Stimulated activated CD4-positive, alpha-beta T cell treated with anti-CD3 and anti-CD28 coated beads, Interleukin-4, amount 100 ng/mL, for 48 hours (primary cell): Measurements from ENCODE around the gene SH3YL1.

Experiments used
- DNase-seq, 2 donors: peaks; one replicate each; pipeline ENCODE4 v3.0.0-alpha.2; 2020; ENCODE audit warnings: low read depth in 2 of 2

The SH3YL1 gene

DNA sequence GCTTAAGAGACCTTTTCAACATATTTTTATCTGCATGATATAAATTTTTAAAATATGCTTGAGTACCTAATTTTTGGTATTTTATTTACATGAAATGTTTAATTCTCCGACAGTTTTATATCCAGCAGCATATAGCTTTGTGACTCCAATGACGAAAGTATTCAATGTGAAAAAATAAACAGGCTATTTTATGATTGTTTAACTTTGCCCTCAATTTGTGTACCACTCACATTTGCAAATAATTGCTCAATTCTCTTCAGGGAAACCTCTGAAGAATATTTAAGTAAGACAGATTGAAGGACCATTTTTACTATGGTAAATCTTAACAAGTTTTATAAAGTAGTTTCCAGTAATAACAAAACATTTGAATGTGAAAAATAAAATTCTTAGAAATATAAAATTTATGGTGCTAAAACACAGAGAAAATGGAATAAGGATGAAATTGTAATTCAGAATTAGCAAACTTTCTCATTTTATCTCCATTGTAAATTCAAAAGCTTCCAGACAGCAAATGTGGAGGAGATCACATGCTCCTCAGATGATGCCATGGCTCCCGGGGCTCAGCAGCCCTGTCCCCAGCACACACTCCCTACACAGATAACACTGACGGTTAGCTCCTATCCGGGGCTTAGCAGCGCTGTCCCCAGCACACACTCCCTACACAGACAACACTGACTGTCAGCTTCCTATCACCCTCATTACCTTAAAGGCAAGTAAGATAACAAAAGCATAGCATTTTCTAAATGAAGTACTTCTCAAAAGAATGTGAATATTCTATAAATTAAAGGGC, 39.7 kb downstream of the SH3YL1 start:
- DNase-seq, result no peak

DNA sequence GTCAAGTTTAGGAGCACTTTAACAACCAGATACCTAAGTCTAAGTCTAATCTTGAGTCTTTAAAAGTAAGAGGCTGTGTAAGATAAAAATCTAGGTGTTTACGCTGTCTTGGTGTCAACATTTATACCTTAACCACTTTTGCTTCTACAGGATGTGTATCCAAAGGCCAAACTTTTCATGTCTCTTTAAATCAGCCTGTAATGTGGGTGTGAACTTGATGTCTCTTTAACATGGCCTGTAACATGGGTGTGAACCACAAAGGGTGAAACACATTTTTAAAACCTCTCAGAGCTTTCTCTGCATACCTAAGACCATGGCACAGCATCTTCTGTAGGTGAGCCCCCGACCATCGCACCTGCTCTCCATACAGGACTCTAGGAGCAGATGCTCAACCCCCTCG, 40.4 kb downstream of the SH3YL1 start:
- no peak for DNase-seq

DNA sequence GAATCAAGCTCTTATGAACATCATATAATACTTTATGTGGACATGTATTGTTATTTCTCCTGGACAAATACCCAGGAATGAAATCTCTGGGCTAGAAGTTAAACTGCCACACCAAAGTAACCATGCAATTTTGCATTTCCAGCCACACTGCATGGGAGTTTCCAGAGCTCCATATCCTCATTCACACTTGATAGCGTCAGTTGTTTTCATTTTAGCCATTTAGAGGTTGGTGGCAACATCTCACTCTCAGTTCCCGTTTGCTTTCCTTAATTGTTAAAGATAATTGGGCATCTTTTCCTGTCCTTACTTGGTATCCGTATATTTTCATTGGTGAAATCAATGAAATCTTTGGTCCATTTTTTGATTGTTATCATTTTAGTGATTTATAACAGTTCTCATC, 47.8 kb downstream of the SH3YL1 start:
- no peak for DNase-seq

DNA sequence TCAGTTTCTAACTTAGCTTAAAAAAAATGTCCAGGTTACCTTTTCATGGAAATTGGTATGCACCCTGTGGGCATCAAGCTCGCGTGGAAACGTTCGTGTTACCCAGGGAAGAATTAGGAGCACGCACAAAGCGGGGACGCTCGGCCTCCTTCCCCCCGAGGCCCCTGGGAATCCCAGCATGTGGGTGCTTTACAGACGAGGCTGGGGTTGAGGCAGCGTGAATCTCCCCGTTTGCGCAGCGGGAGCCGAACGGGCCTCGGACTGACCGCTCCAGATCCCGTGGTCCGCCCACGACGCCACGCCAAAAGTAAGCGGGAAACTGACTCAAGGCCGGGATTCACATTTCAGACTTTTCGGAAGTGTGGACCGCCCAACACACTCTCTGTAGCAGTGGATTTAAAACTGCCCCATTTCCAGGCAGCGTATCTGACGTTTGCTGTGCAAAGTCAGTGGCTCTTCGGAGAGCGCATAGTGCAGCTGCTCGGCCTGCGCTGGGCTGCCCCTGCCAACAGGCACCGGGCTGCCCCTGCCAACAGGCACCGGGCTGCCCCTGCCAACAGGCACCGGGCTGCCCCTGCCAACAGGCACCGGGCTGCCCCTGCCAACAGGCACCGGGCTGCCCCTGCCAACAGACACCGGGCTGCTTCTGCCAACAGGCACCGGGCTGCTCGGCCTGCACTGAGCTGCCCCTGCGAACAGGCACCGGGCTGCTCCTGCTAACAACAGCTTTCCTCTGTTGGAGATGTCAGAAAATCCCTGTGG, 49.7 kb downstream of the SH3YL1 start:
- no peak for DNase-seq

DNA sequence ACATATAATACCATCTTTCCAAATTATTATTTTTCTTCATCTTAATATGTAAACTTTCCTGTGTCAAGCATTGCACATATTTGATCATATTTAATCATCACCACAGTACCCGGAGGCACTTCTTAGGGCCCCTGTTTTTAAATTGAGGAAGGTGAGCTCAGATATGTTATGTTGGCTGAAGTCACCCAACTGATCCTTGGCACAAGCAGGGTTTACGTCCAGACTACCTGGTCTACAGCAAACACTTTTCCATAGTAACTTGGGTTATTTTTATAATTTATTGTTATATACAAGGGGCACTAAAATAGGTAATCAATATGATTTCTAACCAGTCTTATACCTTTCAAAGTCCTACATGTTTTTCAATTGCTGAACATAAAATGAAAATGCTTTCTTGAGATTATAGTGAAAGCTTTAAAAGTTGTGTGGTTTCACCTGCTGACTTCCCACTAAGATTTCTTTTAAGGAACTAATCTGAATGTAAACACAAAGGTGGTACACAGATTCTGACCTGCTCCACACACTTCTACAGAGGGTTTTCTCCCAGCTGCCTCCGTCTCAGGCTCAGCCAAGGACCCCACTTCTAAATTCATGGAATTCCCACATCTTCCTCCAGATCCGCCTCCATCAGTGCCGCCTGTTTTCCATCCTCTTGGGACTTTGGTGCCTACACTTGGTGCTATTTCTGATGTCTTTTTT, 52.2 kb downstream of the SH3YL1 start:
- DNase-seq, result no peak

DNA sequence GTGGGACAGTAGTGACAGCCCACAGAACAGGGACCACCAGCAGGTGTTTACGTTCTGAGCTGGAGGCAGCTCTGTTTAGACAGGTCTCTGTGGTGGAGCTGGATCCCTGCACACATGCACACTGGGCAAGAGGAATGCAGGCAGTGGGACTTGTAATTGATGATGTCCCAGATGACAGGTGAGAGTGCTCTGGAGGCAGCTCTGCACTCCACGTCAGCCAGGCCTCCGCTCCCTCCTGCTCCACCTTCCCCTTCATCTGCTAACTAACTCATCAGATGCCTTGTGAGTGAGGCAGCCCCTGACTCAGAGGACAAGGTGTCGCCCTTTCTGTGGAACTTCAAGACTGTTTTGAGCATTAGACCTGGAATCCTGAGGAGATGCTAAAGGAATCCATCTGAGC, 53.2 kb downstream of the SH3YL1 start:
- no peak for DNase-seq

DNA sequence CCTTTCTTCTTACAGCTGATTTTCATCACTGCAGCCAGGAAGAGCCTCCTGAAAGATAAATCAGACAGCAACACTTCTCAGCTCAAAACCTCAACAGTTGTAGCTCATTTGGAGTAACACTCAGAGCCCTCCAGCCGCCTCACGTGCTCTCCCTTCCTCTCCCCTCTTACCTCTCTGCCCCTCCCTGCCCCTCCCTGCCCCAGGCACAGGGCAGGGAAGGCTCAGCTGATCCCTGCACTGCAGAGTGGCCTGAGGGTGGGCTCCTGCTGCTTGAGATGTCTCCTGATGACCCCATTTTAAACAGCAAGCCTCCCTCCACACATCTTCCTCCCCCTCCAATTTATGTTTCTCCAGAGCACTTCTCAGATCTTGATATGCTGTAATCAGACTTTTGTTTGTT, 54.4 kb downstream of the SH3YL1 start:
- no peak for DNase-seq

DNA sequence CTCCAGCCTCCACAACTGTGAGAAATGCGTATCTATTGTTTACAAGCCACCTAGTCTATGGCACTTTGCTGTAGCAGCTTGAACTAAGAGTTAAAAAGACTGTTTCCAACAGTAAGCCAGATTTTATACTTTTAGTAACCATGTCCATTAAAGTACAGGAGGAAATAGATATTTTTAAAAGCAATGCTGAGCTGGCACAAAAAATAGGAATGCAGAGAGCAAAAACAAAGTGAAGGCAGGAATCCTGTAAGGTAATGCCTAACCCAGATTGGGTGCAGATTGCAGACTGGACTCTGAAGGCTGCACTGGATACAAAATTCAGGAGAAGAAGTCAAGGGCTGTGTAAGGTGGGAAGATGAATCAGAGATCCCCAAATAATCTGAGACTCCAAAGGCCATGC, 55.5 kb downstream of the SH3YL1 start:
- no peak for DNase-seq

DNA sequence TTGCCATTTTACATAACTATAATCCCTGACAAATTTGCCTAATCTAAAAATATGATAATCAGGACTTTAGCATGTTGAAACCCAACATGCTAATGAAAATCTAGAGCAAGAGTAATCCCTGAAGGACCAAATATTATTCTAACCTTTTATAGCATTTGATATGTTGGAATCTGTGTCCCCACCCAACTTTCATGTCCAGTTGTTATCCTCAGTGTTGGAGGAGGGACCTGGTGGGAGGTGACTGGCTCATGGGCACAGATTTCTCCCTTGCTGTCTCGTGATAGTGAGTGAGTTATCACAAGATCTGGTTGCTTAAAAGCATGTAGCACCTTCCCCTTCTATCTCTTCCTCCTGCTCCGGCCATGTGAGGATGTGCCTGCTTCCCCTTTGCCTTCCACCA, 59.8 kb downstream of the SH3YL1 start:
- DNase-seq, result no peak

DNA sequence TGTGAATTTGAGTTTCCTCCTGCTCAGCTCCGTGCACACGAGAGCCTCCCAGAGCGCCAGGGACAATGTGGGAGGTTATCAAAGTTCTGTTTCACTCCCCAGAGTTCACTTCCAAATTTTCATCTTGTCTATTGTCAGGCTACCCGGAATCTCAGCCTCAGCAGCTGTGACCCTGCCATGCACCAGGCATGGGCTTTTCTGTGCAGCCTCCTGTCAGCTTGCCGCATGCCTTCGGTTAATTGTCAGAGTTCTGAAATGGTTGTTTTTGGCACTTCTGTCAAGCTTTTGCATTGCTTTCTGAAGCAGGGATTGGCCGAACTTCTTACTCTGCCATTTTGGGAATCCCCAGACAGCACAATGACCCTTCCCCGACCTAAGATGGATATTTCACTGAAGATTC, 60.4 kb downstream of the SH3YL1 start:
- no peak for DNase-seq

DNA sequence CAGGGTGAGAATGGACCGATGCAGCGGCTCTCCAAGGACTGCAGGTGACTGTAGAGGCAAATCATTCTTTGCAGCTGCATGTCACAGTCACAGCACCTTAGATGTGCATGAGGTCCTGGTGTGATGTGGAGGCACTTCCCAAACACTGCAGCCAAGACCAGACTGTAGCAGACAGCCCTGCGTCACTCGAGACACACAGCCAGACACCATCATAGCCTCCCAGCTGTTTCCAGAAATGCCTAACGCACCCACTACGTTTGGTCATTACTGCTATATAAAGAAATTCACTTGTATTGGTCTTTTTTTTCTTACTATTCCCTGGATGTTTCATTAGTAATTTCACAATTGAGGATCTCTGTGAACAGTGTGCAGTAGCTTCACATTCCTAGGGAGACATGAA, 60.9 kb downstream of the SH3YL1 start:
- DNase-seq, result no peak

DNA sequence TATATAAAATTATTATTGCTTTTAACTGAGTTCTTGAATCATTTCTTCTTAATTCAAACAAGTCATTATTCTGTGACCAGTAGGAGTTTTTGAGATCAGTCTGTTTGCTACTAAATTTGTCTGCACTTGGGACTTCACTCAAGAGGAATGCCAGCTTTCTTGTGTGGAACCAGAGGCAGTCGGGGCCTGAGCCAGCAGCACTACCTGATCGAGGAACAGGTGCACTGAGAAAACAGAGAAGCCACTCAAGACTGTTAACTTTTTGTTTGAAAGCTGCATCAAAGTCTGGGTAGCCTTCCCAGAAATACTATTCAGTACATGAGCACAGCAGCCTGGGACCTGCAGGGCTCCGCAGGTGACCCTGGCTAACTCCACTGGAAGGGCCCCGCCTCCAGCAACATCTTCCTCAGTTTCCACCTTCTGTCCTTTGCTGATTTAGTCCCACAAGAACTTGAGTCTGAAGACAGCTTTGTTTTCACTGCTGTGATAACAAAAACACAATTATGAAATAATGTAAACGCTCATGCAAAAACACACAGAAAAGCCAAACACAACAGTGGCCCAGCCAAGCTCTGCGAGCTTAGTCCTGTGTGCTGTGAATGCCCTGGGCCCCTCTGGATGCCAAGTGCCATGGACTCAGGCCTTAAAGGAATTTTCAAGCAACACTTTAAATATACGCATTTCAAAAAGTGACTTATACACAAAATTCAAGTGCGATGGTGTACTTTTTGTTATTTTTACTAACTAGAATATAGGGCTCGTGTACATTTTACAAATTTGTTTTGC, 62.0 kb downstream of the SH3YL1 start:
- DNase-seq, result no peak

DNA sequence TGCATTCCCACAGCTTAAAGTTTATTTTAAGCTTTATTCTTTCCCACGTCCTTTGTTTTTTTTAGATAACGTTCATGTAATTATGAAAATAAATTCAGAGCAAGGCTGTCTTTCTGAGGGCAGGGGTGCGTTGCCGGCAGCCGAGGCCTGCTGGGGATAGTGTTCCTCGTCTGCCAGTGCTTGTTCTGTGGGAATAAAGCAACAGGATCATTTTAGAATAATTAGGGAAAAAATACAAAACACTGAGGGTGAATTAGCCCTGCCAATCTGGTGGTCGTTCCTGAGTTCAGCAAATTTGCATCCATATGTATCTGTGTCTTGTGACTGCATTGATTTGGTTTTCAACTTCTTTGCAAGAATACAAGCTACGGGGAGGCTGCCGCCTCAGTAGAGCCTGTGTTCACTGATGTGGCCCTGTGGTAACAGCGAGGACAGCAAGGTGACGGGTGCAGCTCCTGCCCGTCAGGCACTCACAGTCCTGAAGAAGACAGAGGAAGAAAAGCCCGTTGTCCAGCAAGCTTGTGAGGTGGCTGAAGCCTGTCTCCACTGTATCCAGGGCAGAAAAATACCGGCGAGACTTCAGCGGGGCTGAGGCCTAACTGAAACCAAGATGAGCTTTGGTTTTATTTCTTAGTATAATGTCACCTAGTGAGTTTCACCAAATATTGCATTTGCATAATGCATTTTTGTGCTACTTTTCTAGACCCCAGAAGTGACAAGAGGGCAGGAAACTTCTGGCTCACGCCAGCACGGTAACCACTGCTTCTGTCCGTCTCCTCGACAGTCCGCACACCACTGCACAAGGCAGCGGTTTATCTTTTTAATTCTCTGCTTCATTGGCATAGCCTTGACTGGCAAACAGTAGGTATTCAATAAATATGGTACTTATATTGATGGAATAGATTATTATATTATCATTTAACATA, 64.5 kb downstream of the SH3YL1 start:
- DNase-seq, result no peak

DNA sequence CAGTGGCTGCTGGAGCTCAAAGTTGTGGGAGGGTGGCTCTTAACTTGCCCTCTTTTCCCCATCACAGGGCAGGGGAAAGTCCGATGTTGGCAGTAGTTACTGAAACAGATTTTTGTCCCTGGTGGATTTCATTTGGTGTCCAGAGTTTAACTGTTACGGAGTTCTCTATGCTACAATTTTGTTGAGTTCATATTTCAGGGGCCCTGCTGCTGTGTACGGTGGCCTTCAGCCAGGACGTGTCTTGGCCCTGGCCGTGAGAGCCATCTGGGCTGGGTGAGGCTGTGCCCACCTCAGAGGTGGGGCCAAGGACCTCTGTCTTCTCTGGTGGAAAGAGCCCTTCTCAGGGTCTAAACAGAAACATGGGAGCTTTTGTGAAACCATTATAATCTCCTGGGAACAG, 67.4 kb downstream of the SH3YL1 start:
- DNase-seq, result no peak

DNA sequence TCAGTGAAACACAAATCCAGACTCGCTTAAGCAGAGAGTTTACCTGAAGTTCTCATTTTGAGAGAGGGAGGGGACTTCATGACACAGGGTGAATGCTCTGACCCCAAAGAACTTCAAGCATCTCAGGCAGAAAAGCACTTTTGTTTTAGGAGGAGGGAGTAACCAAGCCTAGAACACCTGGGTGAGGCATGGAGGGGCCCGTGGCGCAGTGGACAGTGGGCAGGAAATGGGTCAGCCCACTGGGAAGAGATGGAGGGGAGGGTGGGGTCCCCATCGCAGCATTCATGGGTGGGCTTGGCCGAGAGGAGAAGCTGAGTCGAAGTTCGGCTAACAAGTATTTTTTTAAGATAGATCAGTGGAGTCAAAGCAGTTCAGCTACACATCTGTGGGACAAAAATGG, 67.9 kb downstream of the SH3YL1 start:
- no peak for DNase-seq

DNA sequence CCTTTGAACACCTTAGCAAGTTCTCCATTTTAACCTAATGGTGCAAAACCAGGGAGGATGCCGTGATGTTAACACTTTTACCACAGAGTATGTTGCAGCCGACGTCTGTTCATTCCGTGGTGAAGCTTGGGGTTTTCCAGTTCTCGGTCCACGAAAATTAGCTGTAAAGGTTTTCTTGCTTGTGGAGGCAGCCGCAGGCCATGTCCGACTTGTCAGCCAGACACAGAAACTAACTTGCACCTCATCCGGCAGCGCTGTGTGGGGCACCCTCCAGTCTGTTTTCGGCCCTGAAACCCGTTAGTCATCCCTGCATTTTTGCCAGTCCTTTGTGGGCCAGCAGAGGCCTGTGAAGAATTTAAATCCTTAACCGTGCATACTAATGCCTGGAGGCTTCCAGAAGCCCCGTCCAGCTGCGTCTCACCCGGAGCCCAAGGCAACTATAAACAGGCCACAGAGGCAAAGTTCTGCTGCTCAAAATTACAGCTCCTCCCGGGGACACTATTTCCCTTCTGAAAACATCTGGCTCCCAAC, 70.6 kb downstream of the SH3YL1 start:
- DNase-seq, result no peak

DNA sequence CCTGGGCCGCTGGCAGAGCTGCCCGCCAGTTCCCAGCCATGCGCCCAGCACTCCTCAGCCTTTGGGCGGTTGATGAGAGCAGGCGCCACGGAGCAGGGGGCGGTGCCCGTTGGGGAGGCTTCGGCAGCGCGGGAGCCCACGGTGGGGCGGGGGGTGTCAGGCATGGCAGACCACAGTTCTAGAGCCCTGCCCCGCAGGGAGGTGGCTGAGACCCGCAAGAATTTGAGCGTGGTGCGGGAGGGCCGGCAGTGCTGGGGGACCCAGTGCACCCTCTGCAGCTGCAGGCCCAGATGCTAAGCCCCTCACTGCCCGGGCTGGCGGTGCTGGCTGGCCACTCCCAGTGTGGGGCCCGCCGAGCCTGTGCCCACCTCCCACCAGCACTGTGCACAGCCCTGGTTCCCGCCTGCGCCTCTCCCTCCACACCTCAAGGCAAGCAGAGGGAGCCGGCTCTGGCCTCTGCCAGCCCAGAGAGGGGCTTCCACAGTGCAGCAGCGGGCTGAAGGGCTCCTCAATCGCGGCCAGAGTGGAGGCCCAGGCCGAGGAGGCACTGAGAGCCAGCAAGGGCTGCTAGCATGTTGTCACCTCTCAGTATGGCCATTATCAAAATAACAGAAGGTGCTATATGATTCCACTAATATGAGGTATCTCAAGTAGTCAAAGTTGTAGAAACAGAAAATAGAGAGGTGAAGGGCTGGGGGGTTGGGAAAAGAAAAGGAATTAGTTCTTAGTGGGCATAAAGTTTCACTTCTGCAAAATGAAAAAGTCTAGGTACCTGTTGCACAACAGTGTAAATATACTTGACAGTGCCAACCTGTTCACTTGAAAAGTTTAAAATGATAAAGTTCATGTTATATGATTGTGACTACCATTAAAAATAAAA, 72.3 kb downstream of the SH3YL1 start:
- no peak for DNase-seq

DNA sequence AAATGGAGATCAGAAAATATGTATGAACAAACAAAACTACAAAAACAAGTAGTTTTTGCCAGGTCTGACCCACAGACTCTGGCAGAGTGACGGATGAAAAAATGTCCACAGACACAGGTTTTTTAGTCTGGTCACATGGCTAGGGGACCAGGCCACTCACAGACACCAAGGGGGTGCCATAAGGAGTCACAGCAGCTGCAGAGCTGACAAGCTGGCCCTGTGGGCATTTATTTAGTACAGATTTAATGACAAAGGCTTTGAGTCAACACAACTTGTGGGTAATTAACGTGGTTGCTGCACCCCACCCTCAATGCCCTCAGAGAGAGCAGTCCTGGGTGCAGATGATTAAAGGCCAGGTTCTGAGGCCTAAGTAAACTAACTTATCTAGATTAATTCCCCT, 76.0 kb downstream of the SH3YL1 start:
- DNase-seq, result no peak

DNA sequence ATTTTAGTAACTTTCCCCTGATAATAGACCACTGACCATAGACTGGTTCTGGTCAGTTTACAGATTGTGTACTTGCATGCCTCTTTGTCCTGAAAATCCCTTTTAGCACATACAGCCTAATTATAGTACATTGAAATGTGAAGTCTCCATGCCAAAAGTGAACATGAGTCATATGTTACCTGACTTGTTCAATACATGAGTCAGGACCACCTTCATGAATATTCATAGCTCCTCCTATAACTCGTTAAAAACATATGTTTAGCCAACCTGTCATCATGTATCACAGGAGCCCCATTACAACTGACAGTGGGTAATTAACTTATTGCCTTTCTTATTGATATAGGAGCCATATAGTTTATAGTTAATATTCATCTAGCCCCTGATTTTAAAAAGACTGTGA, 78.6 kb downstream of the SH3YL1 start:
- DNase-seq, result no peak

DNA sequence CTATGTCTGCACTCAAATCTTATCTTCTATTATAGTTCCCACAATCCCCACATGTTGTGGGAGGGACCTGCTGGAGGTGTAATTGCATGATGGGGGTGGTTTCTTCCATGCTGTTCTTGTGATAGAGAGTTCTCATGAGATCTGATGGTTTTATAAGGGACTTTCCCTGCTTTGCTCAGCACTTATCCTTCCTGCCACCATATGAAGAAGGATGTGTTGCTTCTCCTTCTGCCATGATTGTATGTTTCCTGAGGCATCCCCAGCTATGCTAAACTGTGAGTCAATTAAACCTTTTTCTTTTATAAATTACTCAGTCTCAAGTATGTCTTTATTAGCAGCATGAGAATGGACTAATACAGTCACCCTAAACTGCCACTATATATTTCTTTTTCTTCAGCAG, 79.1 kb downstream of the SH3YL1 start:
- DNase-seq, result no peak
